ENCODE measurements around the gene ICAM1. TPM values are rescaled to one million over a fixed set of nuclear protein-coding genes. Genes with fewer than 3 reads are reported as not detected.

ICAM1 gene, protein sequence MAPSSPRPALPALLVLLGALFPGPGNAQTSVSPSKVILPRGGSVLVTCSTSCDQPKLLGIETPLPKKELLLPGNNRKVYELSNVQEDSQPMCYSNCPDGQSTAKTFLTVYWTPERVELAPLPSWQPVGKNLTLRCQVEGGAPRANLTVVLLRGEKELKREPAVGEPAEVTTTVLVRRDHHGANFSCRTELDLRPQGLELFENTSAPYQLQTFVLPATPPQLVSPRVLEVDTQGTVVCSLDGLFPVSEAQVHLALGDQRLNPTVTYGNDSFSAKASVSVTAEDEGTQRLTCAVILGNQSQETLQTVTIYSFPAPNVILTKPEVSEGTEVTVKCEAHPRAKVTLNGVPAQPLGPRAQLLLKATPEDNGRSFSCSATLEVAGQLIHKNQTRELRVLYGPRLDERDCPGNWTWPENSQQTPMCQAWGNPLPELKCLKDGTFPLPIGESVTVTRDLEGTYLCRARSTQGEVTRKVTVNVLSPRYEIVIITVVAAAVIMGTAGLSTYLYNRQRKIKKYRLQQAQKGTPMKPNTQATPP
- 10 to 100 TPM in 3 of 4 donors, 1 to 10 TPM in 1; 8.1 to 37.6 (median 19.7) TPM for total RNA-seq

GRCh38 chr19:10270616-10271394 lies at the start of gene ICAM1:
Gene ICAM1, plus strand, starts transcription at chr19:10271120. Its CDS starts 40 bp downstream, at chr19:10271160.
- Histone ChIP-seq H3K9me3 (no peaks in the 10 kb centered on the region), H3K36me3 (no peaks in the 10 kb centered on the region), H3K4me3 (replicated peaks in 1 of 3) (peak within 1 kb of the TSS in 2 of 3 donors; percentile 9 to 32), H3K27me3 (no peaks in the 10 kb centered on the region), H3K27ac (peak within 1 kb of the TSS; percentile 65 to 88 (median 79)), H3K4me1 (peaks cover 14 to 32% of the 10 kb centered on the region in 2 donors)
- WGBS, 2 donors, result 4 to 5% methylated on average over 33 to 38 of the region's 51 CpGs
- DNase-seq, result peak; percentile 65 to 70
- intact Hi-C loops (cut with DNase I), result no loop called here
- TF ChIP-seq POLR2A (IDR thresholded peaks at IDR 0.05), result peak; percentile 46 to 50
- TF ChIP-seq, protein P1, sequence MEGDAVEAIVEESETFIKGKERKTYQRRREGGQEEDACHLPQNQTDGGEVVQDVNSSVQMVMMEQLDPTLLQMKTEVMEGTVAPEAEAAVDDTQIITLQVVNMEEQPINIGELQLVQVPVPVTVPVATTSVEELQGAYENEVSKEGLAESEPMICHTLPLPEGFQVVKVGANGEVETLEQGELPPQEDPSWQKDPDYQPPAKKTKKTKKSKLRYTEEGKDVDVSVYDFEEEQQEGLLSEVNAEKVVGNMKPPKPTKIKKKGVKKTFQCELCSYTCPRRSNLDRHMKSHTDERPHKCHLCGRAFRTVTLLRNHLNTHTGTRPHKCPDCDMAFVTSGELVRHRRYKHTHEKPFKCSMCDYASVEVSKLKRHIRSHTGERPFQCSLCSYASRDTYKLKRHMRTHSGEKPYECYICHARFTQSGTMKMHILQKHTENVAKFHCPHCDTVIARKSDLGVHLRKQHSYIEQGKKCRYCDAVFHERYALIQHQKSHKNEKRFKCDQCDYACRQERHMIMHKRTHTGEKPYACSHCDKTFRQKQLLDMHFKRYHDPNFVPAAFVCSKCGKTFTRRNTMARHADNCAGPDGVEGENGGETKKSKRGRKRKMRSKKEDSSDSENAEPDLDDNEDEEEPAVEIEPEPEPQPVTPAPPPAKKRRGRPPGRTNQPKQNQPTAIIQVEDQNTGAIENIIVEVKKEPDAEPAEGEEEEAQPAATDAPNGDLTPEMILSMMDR (IDR thresholded peaks at IDR 0.05), result peak in 1 of 6 experiments; percentile 1

GRCh38 chr19:10222201-10222890 lies 48.6 kb upstream of the ICAM1 start:
- no peak overlapping the region for H3K27ac ChIP-seq
- no peak overlapping the region for H3K4me3 ChIP-seq (replicated peaks in 1 of 3)
- TF ChIP-seq, protein P1 (IDR thresholded peaks at IDR 0.05), result no peak
- TF ChIP-seq POLR2A (IDR thresholded peaks at IDR 0.05), result no peak
- intact Hi-C loops (cut with DNase I), result no loop called here
- peaks cover 0 to 9% of the 10 kb centered on the region in 2 donors for H3K4me1 ChIP-seq
- 83 to 91% methylated on average over 14 of the region's 14 CpGs for WGBS, 2 donors
- no peaks in the 10 kb centered on the region for H3K27me3 ChIP-seq
- no peaks in the 10 kb centered on the region for H3K9me3 ChIP-seq
- no peak for DNase-seq
- no peaks in the 10 kb centered on the region for H3K36me3 ChIP-seq

DNA sequence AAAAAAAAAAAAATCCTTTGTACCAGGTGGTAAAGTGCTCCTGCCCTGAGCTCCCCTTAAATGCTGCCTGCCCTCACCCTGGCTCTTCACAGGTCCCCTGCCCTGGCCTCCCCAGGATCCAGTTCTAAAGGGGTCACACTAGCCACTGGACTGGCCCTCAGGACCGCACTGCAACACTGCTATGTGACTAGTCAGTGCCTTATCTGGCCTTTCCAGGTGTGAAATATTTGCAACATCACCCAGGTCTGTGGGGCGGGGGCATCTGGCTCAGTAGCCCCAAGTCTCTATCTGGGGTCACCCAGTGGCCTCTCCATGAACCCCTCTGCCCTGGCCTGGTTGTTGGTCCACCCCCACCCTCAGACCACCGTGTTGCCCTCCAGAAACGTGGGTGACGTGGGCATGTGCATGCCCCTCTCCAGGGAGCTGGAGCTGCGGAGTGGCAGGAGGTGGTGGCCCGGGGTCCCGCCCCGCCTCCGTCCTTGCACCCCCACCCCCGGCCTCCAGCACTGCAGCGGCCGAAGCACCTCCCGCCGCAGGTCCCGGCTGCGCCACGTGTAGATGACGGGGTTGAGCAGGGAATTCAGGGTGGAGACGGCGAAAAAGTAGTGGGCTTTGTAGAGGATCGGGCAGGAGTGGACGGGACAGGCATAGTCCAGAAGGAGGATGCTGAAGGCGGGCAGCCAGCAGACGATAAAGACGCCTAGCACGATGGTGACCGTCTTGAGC lies 47.3 kb upstream of the ICAM1 start:
- Histone ChIP-seq H3K36me3 (no peaks in the 10 kb centered on the region), H3K4me1 (peaks cover 0 to 10% of the 10 kb centered on the region in 2 donors), H3K4me3 (replicated peaks in 1 of 3) (no peak overlapping the region), H3K9me3 (no peaks in the 10 kb centered on the region), H3K27me3 (no peaks in the 10 kb centered on the region), H3K27ac (no peak overlapping the region)
- TF ChIP-seq POLR2A (IDR thresholded peaks at IDR 0.05), result no peak
- TF ChIP-seq, protein P1 (IDR thresholded peaks at IDR 0.05), result no peak
- DNase-seq, result no peak
- intact Hi-C loops (cut with DNase I), result no loop called here
- WGBS, 2 donors, result 91 to 92% methylated on average over 19 to 28 of the region's 28 CpGs

DNA sequence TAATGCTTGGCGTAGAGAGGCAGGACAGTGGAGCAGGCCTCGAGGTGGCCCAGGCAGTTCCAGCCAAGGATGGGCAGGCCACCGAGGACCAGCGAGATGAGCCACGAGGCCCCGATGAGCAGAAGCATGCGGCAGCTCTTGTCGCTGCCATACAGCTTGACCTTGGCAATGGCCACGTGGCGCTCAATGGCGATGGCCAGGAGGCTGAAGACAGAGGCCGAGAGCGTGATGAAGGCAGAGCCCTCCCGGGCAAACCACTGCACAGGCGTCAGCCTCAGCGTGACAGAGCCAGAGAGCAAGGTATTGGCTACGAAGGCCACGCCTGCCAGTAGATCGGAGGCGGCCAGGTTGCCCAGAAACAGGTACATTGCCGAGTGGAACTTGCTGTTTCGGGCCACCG lies 46.6 kb upstream of the ICAM1 start:
- Histone ChIP-seq H3K27ac (no peak overlapping the region), H3K36me3 (no peaks in the 10 kb centered on the region), H3K9me3 (no peaks in the 10 kb centered on the region), H3K4me1 (peaks cover 0 to 10% of the 10 kb centered on the region in 2 donors), H3K4me3 (replicated peaks in 1 of 3) (no peak overlapping the region), H3K27me3 (no peaks in the 10 kb centered on the region)
- intact Hi-C loops (cut with DNase I), result no loop called here
- no peak for TF ChIP-seq POLR2A (IDR thresholded peaks at IDR 0.05)
- TF ChIP-seq, protein P1 (IDR thresholded peaks at IDR 0.05), result no peak
- 96 to 97% methylated on average over 20 to 23 of the region's 23 CpGs for WGBS, 2 donors
- DNase-seq, result no peak

Measured in thyroid gland (tissue), 4 donors.